ENCODE data around the gene EFNB2.

Gene EFNB2

DNA sequence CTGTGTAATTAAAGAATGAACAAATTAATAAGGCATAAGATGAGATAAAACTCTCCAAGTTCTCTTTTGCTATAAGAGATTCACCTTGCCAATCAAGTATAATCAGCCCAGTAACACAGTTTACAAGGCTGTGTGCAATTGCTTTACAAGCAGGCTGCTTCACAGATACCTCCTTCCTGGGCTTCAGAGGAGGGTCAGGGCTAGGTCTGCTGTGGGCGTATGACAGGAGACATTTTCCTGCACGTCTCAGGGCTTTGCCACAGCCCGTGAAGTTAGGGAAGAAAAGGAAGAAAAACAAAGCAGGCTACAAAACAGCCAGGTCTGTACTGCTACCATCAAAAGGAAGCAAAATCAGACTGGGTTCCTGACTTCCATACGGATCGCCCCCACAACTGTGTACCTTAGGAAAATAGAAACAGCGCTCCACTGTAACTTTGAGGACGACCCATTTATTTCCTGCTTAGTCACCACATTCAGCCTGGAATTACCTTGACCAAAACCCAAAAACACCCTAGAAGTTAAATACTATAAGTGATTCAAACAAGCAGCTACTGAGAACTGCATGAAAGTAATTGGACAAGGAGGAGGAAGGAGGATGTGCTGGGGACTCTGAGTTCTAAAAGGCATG is 12.4 kb downstream of the EFNB2 start:
- TF ChIP-seq, protein P1, sequence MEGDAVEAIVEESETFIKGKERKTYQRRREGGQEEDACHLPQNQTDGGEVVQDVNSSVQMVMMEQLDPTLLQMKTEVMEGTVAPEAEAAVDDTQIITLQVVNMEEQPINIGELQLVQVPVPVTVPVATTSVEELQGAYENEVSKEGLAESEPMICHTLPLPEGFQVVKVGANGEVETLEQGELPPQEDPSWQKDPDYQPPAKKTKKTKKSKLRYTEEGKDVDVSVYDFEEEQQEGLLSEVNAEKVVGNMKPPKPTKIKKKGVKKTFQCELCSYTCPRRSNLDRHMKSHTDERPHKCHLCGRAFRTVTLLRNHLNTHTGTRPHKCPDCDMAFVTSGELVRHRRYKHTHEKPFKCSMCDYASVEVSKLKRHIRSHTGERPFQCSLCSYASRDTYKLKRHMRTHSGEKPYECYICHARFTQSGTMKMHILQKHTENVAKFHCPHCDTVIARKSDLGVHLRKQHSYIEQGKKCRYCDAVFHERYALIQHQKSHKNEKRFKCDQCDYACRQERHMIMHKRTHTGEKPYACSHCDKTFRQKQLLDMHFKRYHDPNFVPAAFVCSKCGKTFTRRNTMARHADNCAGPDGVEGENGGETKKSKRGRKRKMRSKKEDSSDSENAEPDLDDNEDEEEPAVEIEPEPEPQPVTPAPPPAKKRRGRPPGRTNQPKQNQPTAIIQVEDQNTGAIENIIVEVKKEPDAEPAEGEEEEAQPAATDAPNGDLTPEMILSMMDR (conservative IDR thresholded peaks at IDR 0.05): no peak
- H3K27ac ChIP-seq: peak overlapping the region; percentile 38

DNA sequence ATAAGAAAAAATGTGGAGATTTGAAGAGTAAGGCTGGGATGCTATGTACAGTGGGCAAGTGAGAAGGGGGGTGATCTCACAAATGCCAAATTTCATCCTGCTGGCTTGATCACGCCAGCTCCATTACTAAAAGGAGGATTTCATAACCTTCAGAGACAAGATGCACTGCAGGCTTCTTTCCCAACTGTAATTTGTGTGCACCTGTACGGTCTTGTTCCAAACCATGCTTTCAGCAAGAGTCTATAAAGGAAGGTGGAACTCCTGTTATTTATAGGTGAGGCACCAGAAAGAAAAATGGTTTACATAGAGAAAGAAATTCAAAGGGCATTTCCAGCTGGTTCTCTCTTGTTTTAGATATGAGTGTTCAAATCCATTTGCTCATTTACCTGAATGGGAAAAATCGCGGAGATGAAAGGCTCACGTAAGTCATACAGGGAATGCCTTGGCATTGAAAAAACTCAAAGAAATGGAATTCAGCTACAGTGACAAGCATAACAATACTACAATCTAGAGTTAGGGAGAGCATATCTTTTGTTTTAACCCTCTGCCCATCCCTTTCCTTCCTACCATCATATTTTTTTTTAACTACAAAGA is 13.3 kb downstream of the EFNB2 start:
- H3K27ac ChIP-seq: peak overlapping the region; percentile 38
- TF ChIP-seq, protein P1 (conservative IDR thresholded peaks at IDR 0.05): no peak

DNA sequence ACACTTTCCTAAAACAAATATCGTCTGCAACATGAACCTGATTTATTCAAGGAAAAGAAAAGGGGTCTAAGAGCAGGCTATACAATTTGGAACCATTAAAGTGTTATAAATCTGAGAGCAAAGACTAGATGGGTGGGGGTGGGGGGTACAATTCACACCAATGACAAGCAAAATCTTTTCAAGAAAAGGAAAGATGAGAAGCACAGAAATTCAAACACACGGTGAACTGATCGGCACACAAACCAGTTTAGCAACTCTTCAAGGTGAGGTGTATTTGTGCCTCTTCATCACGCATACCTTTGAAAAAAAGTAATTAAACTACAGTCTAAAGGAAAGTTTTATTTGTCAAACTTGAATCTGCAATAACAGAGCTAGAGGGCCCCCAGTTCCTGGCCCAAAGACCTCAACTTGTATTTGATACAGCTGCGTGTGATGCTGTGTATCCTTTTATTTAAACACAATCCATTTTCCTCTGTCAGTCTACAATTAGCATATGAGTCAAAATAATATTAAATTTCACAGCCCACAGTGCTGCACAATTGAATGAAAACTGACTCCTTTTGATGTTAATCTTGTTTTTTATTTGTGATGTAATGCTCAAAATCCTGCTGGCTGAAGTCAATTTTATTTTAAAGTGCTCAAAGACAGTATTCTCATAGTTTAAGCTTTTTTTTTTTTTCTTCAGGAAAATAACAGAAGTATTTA is 14.2 kb downstream of the EFNB2 start:
- peak overlapping the region; percentile 38 for H3K27ac ChIP-seq
- TF ChIP-seq, protein P1 (conservative IDR thresholded peaks at IDR 0.05): no peak

DNA sequence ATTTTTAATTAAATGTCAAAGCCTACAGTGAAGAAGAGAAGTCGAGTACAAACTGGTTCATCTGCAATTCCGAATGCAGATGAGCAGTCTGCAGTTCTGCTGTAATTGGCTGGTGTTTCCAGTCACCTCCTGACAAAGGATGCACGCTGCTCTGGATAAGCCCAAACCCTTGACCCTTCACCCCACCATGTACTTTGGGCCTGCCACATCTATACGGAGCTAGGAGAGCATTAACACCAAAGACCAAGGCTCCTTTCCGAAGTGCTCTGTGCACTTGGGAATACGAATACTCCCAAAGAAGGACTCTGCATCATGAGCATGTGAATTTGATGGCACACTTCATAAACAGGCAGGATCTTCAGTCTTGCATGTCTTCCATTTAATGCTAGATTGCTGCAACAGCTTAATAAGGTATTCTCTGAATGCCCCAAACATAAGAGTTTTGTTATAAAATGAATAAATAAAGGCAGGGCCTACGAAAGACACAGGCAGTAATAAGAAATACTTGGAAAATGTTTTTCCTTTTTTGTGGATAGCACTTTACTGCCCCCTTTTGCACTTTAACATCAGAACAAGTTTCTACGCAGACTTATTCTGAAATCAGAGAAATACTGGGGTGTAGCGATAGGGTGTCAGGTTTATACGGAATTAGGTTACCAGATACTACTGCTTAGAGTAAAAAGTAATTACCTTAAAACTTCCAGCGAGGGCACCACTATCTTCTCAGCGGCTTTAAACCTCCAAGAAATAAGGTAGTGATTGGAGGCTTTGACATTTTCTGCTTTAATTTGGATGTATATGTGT is 15.0 kb downstream of the EFNB2 start:
- H3K27ac ChIP-seq: peak overlapping the region; percentile 38
- TF ChIP-seq, protein P1 (conservative IDR thresholded peaks at IDR 0.05): peak; percentile 68

DNA sequence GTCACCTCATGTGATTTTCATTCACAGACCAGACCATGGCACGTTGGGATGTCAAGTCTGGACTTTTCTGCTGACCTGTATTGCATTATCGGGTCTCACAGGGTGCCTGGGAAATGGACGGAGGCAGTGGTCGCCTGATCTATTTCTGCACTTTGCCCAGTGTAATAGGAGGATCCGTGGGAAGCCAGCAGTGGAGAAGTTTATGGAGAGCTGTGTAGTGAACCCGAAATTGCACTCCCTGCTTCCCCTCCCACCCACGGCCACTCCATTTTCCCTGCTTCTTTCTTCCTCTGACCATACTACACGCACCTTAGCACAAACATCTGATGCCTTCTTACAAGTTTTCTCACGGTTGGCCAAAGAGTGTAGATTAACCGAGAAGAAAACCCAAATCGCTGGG is 16.9 kb downstream of the EFNB2 start:
- TF ChIP-seq, protein P1 (conservative IDR thresholded peaks at IDR 0.05): no peak

DNA sequence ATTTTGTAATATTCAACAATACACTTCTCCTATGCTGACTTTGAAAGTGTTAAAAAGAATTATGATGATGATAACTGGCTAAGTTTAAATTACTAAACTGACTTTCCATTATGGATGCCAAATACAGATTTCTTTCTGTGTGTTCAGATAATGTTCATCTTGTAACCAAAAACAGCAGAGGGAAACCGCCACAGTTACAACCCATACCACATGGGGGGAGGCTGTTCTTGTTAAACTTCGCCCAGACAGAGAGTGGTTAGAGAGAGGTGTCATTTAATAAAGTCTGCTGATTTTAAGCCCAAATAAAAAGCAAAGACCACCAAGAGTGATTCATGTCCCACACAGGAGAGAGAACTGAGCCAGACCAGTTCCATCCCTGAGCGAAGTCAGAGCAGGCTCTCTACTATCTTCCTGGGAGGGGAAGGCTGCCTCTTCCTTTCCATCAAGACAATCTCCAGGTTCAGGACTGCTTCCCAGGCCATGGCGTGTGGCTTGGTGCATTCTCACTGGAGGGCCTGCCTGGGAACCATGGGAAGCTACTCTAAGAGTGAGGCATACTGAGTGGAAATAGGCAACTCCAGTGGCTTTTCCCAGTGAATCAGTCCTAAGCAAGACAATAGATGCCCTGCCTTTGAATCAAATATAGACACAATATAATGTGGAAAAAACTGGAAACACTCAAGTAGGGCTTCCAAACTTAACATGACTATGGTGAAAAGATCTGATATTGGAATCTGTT is 18.2 kb downstream of the EFNB2 start:
- H3K27ac ChIP-seq: no peak overlapping the region
- TF ChIP-seq, protein P1 (conservative IDR thresholded peaks at IDR 0.05): no peak

More for the DNA sequence above, 16.9 kb downstream of the EFNB2 start:
- no peak overlapping the region for H3K27ac ChIP-seq
